Hepatocyte (in vitro differentiated cells): ENCODE measurements around the gene CST11. TPM values are rescaled to one million over a fixed set of nuclear protein-coding genes. Genes with fewer than 3 reads are reported as not detected.

Experiments used
- DNase-seq: peaks from one replicate; pipeline ENCODE4 v3.0.0-alpha.2; 2016; ENCODE audit warnings: low spot score
- H2AFZ ChIP-seq: fragments of 200-600 bp; sonication (generic); 2 replicates; pipeline ENCODE4 v1.6.0; 2016; ENCODE audit warnings: antibody characterized with exemption, mild to moderate bottlenecking
- H3K27ac ChIP-seq: fragments of 200-600 bp; sonication (generic); 2 replicates; pipeline ENCODE4 v1.5.1; 2016; ENCODE audit warnings: mild to moderate bottlenecking
- H3K27me3 ChIP-seq: fragments of 200-600 bp; sonication (generic); 2 replicates; pipeline ENCODE4 v1.6.1; 2016
- H3K36me3 ChIP-seq: fragments of 200-600 bp; sonication (generic); replicated peaks from 2 replicates; pipeline ENCODE4 v1.5.1; 2016; ENCODE audit warnings: low read depth; ENCODE audit not compliant: insufficient read depth
- H3K4me1 ChIP-seq: fragments of 200-600 bp; sonication (generic); 2 replicates; pipeline ENCODE4 v1.5.1; 2016; ENCODE audit warnings: mild to moderate bottlenecking, moderate library complexity; ENCODE audit not compliant: insufficient read depth
- H3K4me2 ChIP-seq: fragments of 200-600 bp; sonication (generic); 2 replicates; pipeline ENCODE4 v1.6.0; 2016
- H3K4me3 ChIP-seq: fragments of 200-600 bp; sonication (generic); 2 replicates; pipeline ENCODE4 v1.5.1; 2016; ENCODE audit warnings: mild to moderate bottlenecking
- H3K79me2 ChIP-seq: fragments of 200-600 bp; sonication (generic); 2 replicates; pipeline ENCODE4 v1.6.0; 2017; ENCODE audit warnings: mild to moderate bottlenecking
- H3K9me2 ChIP-seq: fragments of 200-600 bp; sonication (generic); replicated peaks from 2 replicates; pipeline ENCODE4 v1.6.0; 2017; ENCODE audit warnings: mild to moderate bottlenecking; ENCODE audit not compliant: insufficient read depth
- H3K9me3 ChIP-seq: fragments of 200-600 bp; sonication (generic); 2 replicates; pipeline ENCODE4 v1.5.1; 2016; ENCODE audit warnings: low read depth, mild to moderate bottlenecking
- H4K20me1 ChIP-seq: fragments of 200-600 bp; sonication (generic); 2 replicates; pipeline ENCODE4 v1.6.0; 2016; ENCODE audit warnings: mild to moderate bottlenecking; ENCODE audit not compliant: insufficient read depth, poor library complexity, severe bottlenecking
- CTCF ChIP-seq: fragments of 200-600 bp; sonication (generic); IDR thresholded peaks from 2 replicates; pipeline ENCODE4 v1.5.1; 2016; ENCODE audit warnings: antibody characterized with exemption, mild to moderate bottlenecking; ENCODE audit not compliant: poor library complexity
- EZH2 ChIP-seq: fragments of 200-600 bp; sonication (generic); IDR thresholded peaks from 2 replicates; pipeline ENCODE4 v1.6.1; 2016; ENCODE audit warnings: antibody characterized with exemption, mild to moderate bottlenecking, borderline replicate concordance
- EZH2phosphoT487 ChIP-seq: fragments of 200-600 bp; sonication (generic); IDR thresholded peaks from one replicate; pipeline ENCODE4 v1.6.1; 2018; ENCODE audit warnings: antibody characterized with exemption, mild to moderate bottlenecking, low read depth, moderate library complexity; ENCODE audit not compliant: unreplicated experiment, severe bottlenecking
- WGBS: methylation state at CpG from one replicate; pipeline ENCODE4 v1.1.6; 2016; ENCODE audit warnings: low lambda C conversion rate; ENCODE audit errors: missing lambda C conversion rate; 5-methylcytosine and 5-hydroxymethylcytosine counted together
- polyA plus RNA-seq: library from polyadenylated mRNA; unstranded; fragments of >200 nt; fragmentation: Nextera tagmentation; extraction: Ambion mirVana; gene quantifications from 2 replicates; pipeline ENCODE4 v1.2.1, GENCODE V29; 2016
- total RNA-seq: library from RNA; depleted of rRNA; stranded (reverse); fragments of >200 nt; gene quantifications from 2 replicates; pipeline ENCODE4 v1.2.3, GENCODE V29; 2014

CST11 gene
- total and polyA plus RNA-seq, 2 experiments from 2014 or later = not detected

- no peaks in the 10 kb centered on the region for H3K36me3 ChIP-seq
- H2AFZ ChIP-seq = no peak overlapping the region
- no peaks in the 10 kb centered on the region for H4K20me1 ChIP-seq
- H3K4me1 ChIP-seq = peaks cover 3% of the 10 kb centered on the region
- H3K79me2 ChIP-seq = no peaks in the 10 kb centered on the region
- no peak overlapping the region for H3K4me2 ChIP-seq
- no peaks in the 10 kb centered on the region for H3K9me3 ChIP-seq
- H3K9me2 ChIP-seq = no peaks in the 10 kb centered on the region
- 92% methylated on average over 5 of the region's 5 CpGs for WGBS
- DNase-seq = no peak
- TF ChIP-seq CTCF (no peak), EZH2 (no peak), EZH2phosphoT487 (no peak)
- H3K27me3 ChIP-seq = no peaks in the 10 kb centered on the region
- H3K4me3 ChIP-seq = no peak overlapping the region
- H3K27ac ChIP-seq = no peak overlapping the region
Observed at GRCh38 chr20:23448167-23448566, 4.5 kb downstream of the CST11 start.

- TF ChIP-seq EZH2 (no peak), EZH2phosphoT487 (no peak), CTCF (peak; percentile 49)
- Histone ChIP-seq H3K4me3 (no peak overlapping the region), H3K27me3 (no peaks in the 10 kb centered on the region), H3K27ac (no peak overlapping the region), H3K36me3 (no peaks in the 10 kb centered on the region), H3K4me1 (no peaks in the 10 kb centered on the region), H4K20me1 (no peaks in the 10 kb centered on the region), H3K9me3 (no peaks in the 10 kb centered on the region), H3K9me2 (no peaks in the 10 kb centered on the region), H2AFZ (no peak overlapping the region), H3K79me2 (no peaks in the 10 kb centered on the region), H3K4me2 (no peak overlapping the region)
- peak; percentile 40 for DNase-seq
- 73% methylated on average over 8 of the region's 8 CpGs for WGBS
Observed at GRCh38 chr20:23446505-23446904, 6.2 kb downstream of the CST11 start.

GRCh38 chr20:23445596-23446217 is 7.0 kb downstream of the CST11 start:
- no peak overlapping the region for H2AFZ ChIP-seq

More at GRCh38 chr20:23445596-23446217, 7.0 kb downstream of the CST11 start:
- Histone ChIP-seq H3K27me3 (no peaks in the 10 kb centered on the region), H3K4me3 (no peak overlapping the region), H4K20me1 (no peaks in the 10 kb centered on the region), H3K36me3 (no peaks in the 10 kb centered on the region), H3K27ac (no peak overlapping the region), H3K4me1 (no peaks in the 10 kb centered on the region), H3K9me3 (no peaks in the 10 kb centered on the region), H3K4me2 (no peak overlapping the region), H3K9me2 (no peaks in the 10 kb centered on the region), H3K79me2 (no peaks in the 10 kb centered on the region)
- no peak for TF ChIP-seq EZH2
- TF ChIP-seq EZH2phosphoT487 = no peak
- TF ChIP-seq CTCF = no peak
- DNase-seq = peak; percentile 22
- WGBS = 92% methylated on average over 7 of the region's 7 CpGs
